Astrocyte (in vitro differentiated cells and primary cell): Measurements from ENCODE around the gene SGMS2. TPM values are rescaled to one million over a fixed set of nuclear protein-coding genes. Genes with fewer than 3 reads are reported as not detected.

Source experiments
- DNase-seq: peaks from one replicate; pipeline ENCODE4 v3.0.0-alpha.2; 2010; ENCODE audit warnings: low read depth
- FAIRE-seq: peaks from 2 replicates; lab custom pipeline; 2011; peaks lifted over from hg19 to GRCh38; lab: Jason Lieb, UNC
- H2AFZ ChIP-seq: 2 replicates; pipeline ENCODE4 v1.6.0; 2012; ENCODE audit warnings: low read depth, low read length, inconsistent platforms
- H3K27ac ChIP-seq: 2 replicates; pipeline ENCODE4 v1.5.1; 2011; ENCODE audit warnings: low read depth, low read length, inconsistent platforms
- H3K27me3 ChIP-seq: 2 replicates; pipeline ENCODE4 v1.6.0; 2011; ENCODE audit warnings: low read length, inconsistent platforms; ENCODE audit not compliant: insufficient read depth
- H3K36me3 ChIP-seq: 2 replicates; pipeline ENCODE4 v1.5.1; 2011; ENCODE audit warnings: low read length, inconsistent platforms; ENCODE audit not compliant: insufficient read depth
- H3K4me1 ChIP-seq: 2 replicates; pipeline ENCODE4 v1.5.1; 2011; ENCODE audit warnings: low read length, inconsistent platforms; ENCODE audit not compliant: insufficient read depth
- H3K4me2 ChIP-seq: 2 replicates; pipeline ENCODE4 v1.6.0; 2012; ENCODE audit warnings: low read length, inconsistent platforms
- H3K4me3 ChIP-seq: 2 replicates; pipeline ENCODE4 v1.5.1; 2011; ENCODE audit warnings: low read depth, mild to moderate bottlenecking, low read length, inconsistent platforms; ENCODE audit not compliant: insufficient read depth
- H3K79me2 ChIP-seq: 2 replicates; pipeline ENCODE4 v1.6.0; 2012; ENCODE audit warnings: mild to moderate bottlenecking, low read length, inconsistent platforms; ENCODE audit not compliant: insufficient read depth
- H3K9ac ChIP-seq: 2 replicates; pipeline ENCODE4 v1.6.0; 2012; ENCODE audit warnings: mild to moderate bottlenecking, low read length, inconsistent platforms
- H3K9me3 ChIP-seq: 2 replicates; pipeline ENCODE4 v1.5.1; 2012; ENCODE audit warnings: low read depth, mild to moderate bottlenecking, low read length, inconsistent platforms; ENCODE audit not compliant: insufficient read depth
- H4K20me1 ChIP-seq: 2 replicates; pipeline ENCODE4 v1.6.0; 2012; ENCODE audit warnings: low read length, inconsistent platforms; ENCODE audit not compliant: insufficient read depth
- H3K27ac Mint-ChIP-seq: one replicate; pipeline ENCODE4 v1.8.0; 2021; ENCODE audit warnings: mild to moderate bottlenecking, mixed read lengths; ENCODE audit not compliant: unreplicated experiment
- H3K27me3 Mint-ChIP-seq: one replicate; pipeline ENCODE4 v1.8.0; 2021; ENCODE audit warnings: low read depth, mixed read lengths; ENCODE audit not compliant: unreplicated experiment
- H3K36me3 Mint-ChIP-seq: one replicate; pipeline ENCODE4 v1.8.0; 2021; ENCODE audit warnings: low read depth, mixed read lengths; ENCODE audit not compliant: unreplicated experiment
- H3K4me1 Mint-ChIP-seq: one replicate; pipeline ENCODE4 v1.8.0; 2021; ENCODE audit warnings: low read depth, mixed read lengths; ENCODE audit not compliant: unreplicated experiment
- H3K4me3 Mint-ChIP-seq: one replicate; pipeline ENCODE4 v1.8.0; 2021; ENCODE audit warnings: mild to moderate bottlenecking, moderate library complexity, mixed read lengths; ENCODE audit not compliant: unreplicated experiment
- H3K9me3 Mint-ChIP-seq: one replicate; pipeline ENCODE4 v1.8.0; 2021; ENCODE audit warnings: mild to moderate bottlenecking, mixed read lengths; ENCODE audit not compliant: unreplicated experiment
- CTCF ChIP-seq: IDR thresholded peaks from 2 replicates; pipeline ENCODE4 v1.5.1; 2011; ENCODE audit warnings: low read depth, mild to moderate bottlenecking, inconsistent platforms, low read length, moderate library complexity; ENCODE audit not compliant: insufficient read depth
- EZH2 ChIP-seq: IDR thresholded peaks from 2 replicates; pipeline ENCODE4 v1.6.1; 2012; ENCODE audit warnings: mild to moderate bottlenecking, low read length, inconsistent platforms; ENCODE audit not compliant: insufficient read depth
- total RNA-seq: library from RNA; stranded (reverse); gene quantifications from 2 replicates; pipeline ENCODE4 v1.2.1, GENCODE V29; 2021

The SGMS2 gene
- total RNA-seq, 1 donor from 2014 or later = 48.1 TPM

DNA sequence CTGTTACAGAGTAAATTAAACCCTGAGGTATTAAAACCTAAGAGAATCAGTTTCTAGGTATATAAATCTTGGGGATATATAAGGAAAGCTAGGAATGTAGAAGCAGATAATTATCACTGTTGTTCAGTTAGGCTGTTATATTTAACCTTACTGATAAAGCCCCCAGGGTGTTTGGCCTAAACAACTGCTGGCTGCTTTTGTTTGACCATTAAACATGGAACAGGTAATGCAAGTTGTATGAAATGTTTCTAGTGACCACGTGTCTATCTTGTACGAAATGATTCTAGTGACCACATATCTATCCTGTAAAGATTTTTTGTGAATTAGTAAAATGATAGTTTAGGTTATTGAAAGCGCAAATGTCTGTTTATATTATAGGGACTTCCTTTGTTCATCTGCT, 52.6 kb downstream of the SGMS2 start:
- Histone ChIP-seq H2AFZ (no peak overlapping the region), H3K27ac (no peak overlapping the region), H4K20me1 (no peaks in the 10 kb centered on the region), H3K4me3 (no peak overlapping the region), H3K9ac (no peak overlapping the region), H3K79me2 (no peaks in the 10 kb centered on the region), H3K27me3 (no peaks in the 10 kb centered on the region), H3K4me1 (no peaks in the 10 kb centered on the region), H3K9me3 (no peaks in the 10 kb centered on the region), H3K4me2 (no peak overlapping the region), H3K36me3 (no peaks in the 10 kb centered on the region)
- Mint-ChIP-seq H3K36me3 (peaks cover 6% of the 10 kb centered on the region), H3K9me3 (peaks cover 4% of the 10 kb centered on the region), H3K27ac (no peak overlapping the region), H3K4me3 (no peak overlapping the region), H3K4me1 (no peaks in the 10 kb centered on the region), H3K27me3 (no peaks in the 10 kb centered on the region)
- DNase-seq (no peak), FAIRE-seq (no peak)
- no peak for TF ChIP-seq EZH2
- no peak for TF ChIP-seq CTCF

DNA sequence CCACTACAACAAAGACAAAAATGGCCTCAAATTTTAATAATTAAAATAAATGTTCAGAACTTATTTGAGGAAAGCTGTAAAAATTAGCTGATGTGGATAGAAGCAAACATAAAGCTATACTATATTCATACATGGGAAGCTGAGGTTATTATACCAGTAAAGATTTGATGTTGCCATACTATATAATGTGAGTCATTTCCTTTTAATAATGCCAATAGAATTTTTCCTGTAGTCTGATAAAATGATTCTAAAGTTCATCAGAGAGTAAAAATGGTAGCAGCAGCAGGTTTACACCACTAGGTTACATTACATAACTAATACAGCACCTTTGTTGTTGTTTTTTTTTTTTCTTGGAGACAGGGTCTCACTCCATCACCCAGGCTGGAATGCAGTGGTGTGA, 61.1 kb downstream of the SGMS2 start:
- H3K27ac Mint-ChIP-seq = no peak overlapping the region
- Histone ChIP-seq H3K4me1 (no peaks in the 10 kb centered on the region), H3K27ac (no peak overlapping the region), H2AFZ (no peak overlapping the region), H3K9ac (no peak overlapping the region), H3K4me3 (no peak overlapping the region), H3K9me3 (no peaks in the 10 kb centered on the region), H3K27me3 (no peaks in the 10 kb centered on the region), H4K20me1 (no peaks in the 10 kb centered on the region), H3K4me2 (no peak overlapping the region), H3K79me2 (no peaks in the 10 kb centered on the region), H3K36me3 (no peaks in the 10 kb centered on the region)
- H3K4me1 Mint-ChIP-seq = no peaks in the 10 kb centered on the region
- FAIRE-seq (no peak), DNase-seq (no peak)
- H3K27me3 Mint-ChIP-seq = no peaks in the 10 kb centered on the region
- TF ChIP-seq CTCF (no peak), EZH2 (no peak)
- H3K36me3 Mint-ChIP-seq = peaks cover 11% of the 10 kb centered on the region
- peaks cover 6% of the 10 kb centered on the region for H3K9me3 Mint-ChIP-seq
- no peak overlapping the region for H3K4me3 Mint-ChIP-seq

DNA sequence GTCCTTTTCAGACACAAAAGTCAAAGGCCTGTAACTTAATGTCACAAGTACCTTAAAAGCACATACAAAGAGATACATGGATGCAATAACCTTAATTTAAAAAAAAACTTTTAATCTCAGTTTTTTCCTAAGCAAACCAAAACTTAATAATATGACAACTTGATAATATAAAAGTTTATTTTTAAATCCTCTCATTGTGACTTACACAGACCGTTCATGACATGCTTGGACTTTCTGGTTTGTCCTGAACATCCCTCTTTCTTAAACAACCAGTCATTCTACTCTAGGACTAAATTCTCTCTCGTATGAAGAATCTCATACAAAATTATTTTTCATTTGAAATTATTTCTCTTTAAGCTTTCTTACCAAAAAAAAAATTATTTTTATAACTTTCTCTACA, 63.5 kb downstream of the SGMS2 start:
- peaks cover 15% of the 10 kb centered on the region for H3K36me3 Mint-ChIP-seq
- TF ChIP-seq CTCF (no peak), EZH2 (no peak)
- no peak for FAIRE-seq
- no peak overlapping the region for H3K4me3 Mint-ChIP-seq
- no peaks in the 10 kb centered on the region for H3K27me3 Mint-ChIP-seq
- H3K27me3 ChIP-seq = no peaks in the 10 kb centered on the region
- no peak overlapping the region for H3K27ac ChIP-seq
- DNase-seq = no peak
- H3K27ac Mint-ChIP-seq = no peak overlapping the region
- H2AFZ ChIP-seq = no peak overlapping the region
- H3K4me1 ChIP-seq = no peaks in the 10 kb centered on the region
- H3K9ac ChIP-seq = no peak overlapping the region
- no peak overlapping the region for H3K4me3 ChIP-seq
- H4K20me1 ChIP-seq = no peaks in the 10 kb centered on the region
- no peak overlapping the region for H3K4me2 ChIP-seq
- H3K36me3 ChIP-seq = no peaks in the 10 kb centered on the region
- no peaks in the 10 kb centered on the region for H3K79me2 ChIP-seq
- H3K9me3 ChIP-seq = no peaks in the 10 kb centered on the region
- no peaks in the 10 kb centered on the region for H3K4me1 Mint-ChIP-seq
- peaks cover 6% of the 10 kb centered on the region for H3K9me3 Mint-ChIP-seq
